ENCODE data around the gene EFCAB14. TPM values are rescaled to one million over a fixed set of nuclear protein-coding genes. Genes with fewer than 3 reads are reported as not detected.

The EFCAB14 gene
- total RNA-seq, 1 donor from 2014 or later: 61.2 TPM

- Mint-ChIP-seq H3K4me3 (no peak overlapping the region), H3K27ac (peak overlapping the region; percentile 45), H3K27me3 (ENCODE audit: low read depth) (no peaks in the 10 kb centered on the region), H3K4me1 (peaks cover 63% of the 10 kb centered on the region), H3K9me3 (peaks cover 5% of the 10 kb centered on the region), H3K36me3 (peaks cover 21% of the 10 kb centered on the region)
- DNase-seq (ENCODE audit: low spot score in 2 of 2, unreplicated experiment in 2 of 2): peak in 1 of 2 experiments; percentile 65
- TF ChIP-seq CTCF (IDR thresholded peaks at IDR 0.05; ENCODE audit: unreplicated experiment): peak; percentile 16
These were observed 26.7 kb downstream of the EFCAB14 start for GRCh38 chr1:46691997-46692790.

GRCh38 chr1:46690931-46691421, 27.9 kb downstream of the EFCAB14 start:
- H3K36me3 Mint-ChIP-seq: peaks cover 20% of the 10 kb centered on the region
- TF ChIP-seq CTCF (IDR thresholded peaks at IDR 0.05; ENCODE audit: unreplicated experiment): no peak
- no peak overlapping the region for H3K4me3 Mint-ChIP-seq
- no peak overlapping the region for H3K27ac Mint-ChIP-seq
- peaks cover 5% of the 10 kb centered on the region for H3K9me3 Mint-ChIP-seq
- H3K27me3 Mint-ChIP-seq (ENCODE audit: low read depth): no peaks in the 10 kb centered on the region
- H3K4me1 Mint-ChIP-seq: peaks cover 75% of the 10 kb centered on the region
- no peak for DNase-seq (ENCODE audit: low spot score in 2 of 2, unreplicated experiment in 2 of 2)

- Mint-ChIP-seq H3K27ac (peak overlapping the region; percentile 90), H3K4me3 (no peak overlapping the region)
These were observed 29.0 kb downstream of the EFCAB14 start for GRCh38 chr1:46689897-46690296.

GRCh38 chr1:46689356-46689755, 29.6 kb downstream of the EFCAB14 start:
- DNase-seq (ENCODE audit: low spot score in 2 of 2, unreplicated experiment in 2 of 2): no peak
- peaks cover 12% of the 10 kb centered on the region for H3K36me3 Mint-ChIP-seq
- no peak overlapping the region for H3K4me3 Mint-ChIP-seq

More at GRCh38 chr1:46689897-46690296, 29.0 kb downstream of the EFCAB14 start:
- DNase-seq (ENCODE audit: low spot score in 2 of 2, unreplicated experiment in 2 of 2): no peak
- Mint-ChIP-seq H3K36me3 (peaks cover 10% of the 10 kb centered on the region), H3K27me3 (ENCODE audit: low read depth) (no peaks in the 10 kb centered on the region), H3K9me3 (no peaks in the 10 kb centered on the region), H3K4me1 (peaks cover 79% of the 10 kb centered on the region)
- no peak for TF ChIP-seq CTCF (IDR thresholded peaks at IDR 0.05; ENCODE audit: unreplicated experiment)

GRCh38 chr1:46687921-46688509, 30.9 kb downstream of the EFCAB14 start:
- no peak for TF ChIP-seq CTCF (IDR thresholded peaks at IDR 0.05; ENCODE audit: unreplicated experiment)
- Mint-ChIP-seq H3K4me3 (peak overlapping the region; percentile 2), H3K4me1 (peaks cover 72% of the 10 kb centered on the region), H3K27me3 (ENCODE audit: low read depth) (no peaks in the 10 kb centered on the region), H3K27ac (peak overlapping the region; percentile 90), H3K36me3 (peaks cover 22% of the 10 kb centered on the region), H3K9me3 (no peaks in the 10 kb centered on the region)
- no peak for DNase-seq (ENCODE audit: low spot score in 2 of 2, unreplicated experiment in 2 of 2)

More at GRCh38 chr1:46689356-46689755, 29.6 kb downstream of the EFCAB14 start:
- no peak for TF ChIP-seq CTCF (IDR thresholded peaks at IDR 0.05; ENCODE audit: unreplicated experiment)
- H3K9me3 Mint-ChIP-seq: no peaks in the 10 kb centered on the region
- no peaks in the 10 kb centered on the region for H3K27me3 Mint-ChIP-seq (ENCODE audit: low read depth)
- peak overlapping the region; percentile 90 for H3K27ac Mint-ChIP-seq
- H3K4me1 Mint-ChIP-seq: peaks cover 79% of the 10 kb centered on the region

Data from mesothelial cell of epicardium (in vitro differentiated cells).